HEK293 (cell line): ENCODE measurements around the gene RELB.

Experiments used
- ZNF623 ChIP-seq: fragments of 450-650 bp; formaldehyde crosslinking; IDR thresholded peaks from 2 replicates; pipeline ENCODE4 v1.5.1; 2016; ENCODE audit warnings: missing biosample characterization, missing genetic modification characterization
- ZSCAN18 ChIP-seq: fragments of 450-650 bp; formaldehyde crosslinking; IDR thresholded peaks from 2 replicates; pipeline ENCODE4 v1.5.1; 2016; ENCODE audit warnings: missing biosample characterization, missing genetic modification characterization

- TF ChIP-seq ZNF623 (tag by site-specific recombination) (no peak), ZSCAN18 (tag by site-specific recombination) (no peak)
Observed at GRCh38 chr19:45069056-45069455, 67.8 kb downstream of the RELB start.
